SK-N-SH treated with all-trans-retinoic acid at 6 μM for 48 hours (cell line): ENCODE data around the gene PDGFB.

ENCODE experiments used
- ATAC-seq: fragments of 200-7000 bp; cut with Tn5 transposase; 3 replicates; pipeline ENCODE4 v1.9.1; 2020; ENCODE audit warnings: mild to moderate bottlenecking, moderate library complexity
- ARNTL ChIP-seq: fragments of 450-650 bp; formaldehyde crosslinking; IDR thresholded peaks from 2 replicates; pipeline ENCODE4 v1.5.0; 2020; ENCODE audit warnings: low read depth, mild to moderate bottlenecking, moderate library complexity, borderline replicate concordance
- BACH2 ChIP-seq: fragments of 250-450 bp; sonication (Bioruptor Pico); IDR thresholded peaks from 2 replicates; pipeline ENCODE4 v1.9.0; 2021; ENCODE audit warnings: mild to moderate bottlenecking, borderline replicate concordance
- CSDC2 ChIP-seq: fragments of 250-450 bp; sonication (Bioruptor Pico); IDR thresholded peaks from 2 replicates; pipeline ENCODE4 v1.5.0; 2020; ENCODE audit warnings: mild to moderate bottlenecking, moderate library complexity
- ESRRG ChIP-seq: fragments of 250-450 bp; sonication (Bioruptor Pico); IDR thresholded peaks from 2 replicates; pipeline ENCODE4 v1.6.1; 2021; ENCODE audit warnings: mild to moderate bottlenecking
- GLIS3 ChIP-seq: fragments of 250-450 bp; sonication (Bioruptor Pico); IDR thresholded peaks from 2 replicates; pipeline ENCODE4 v1.5.0; 2020; ENCODE audit warnings: mild to moderate bottlenecking, moderate library complexity
- OSR1 ChIP-seq: fragments of 250-450 bp; sonication (Bioruptor Pico); IDR thresholded peaks from 2 replicates; pipeline ENCODE4 v1.8.0; 2022; ENCODE audit warnings: moderate library complexity, mild to moderate bottlenecking, inconsistent platforms
- PPARA ChIP-seq: fragments of 250-450 bp; sonication (Bioruptor Pico); IDR thresholded peaks from 2 replicates; pipeline ENCODE4 v1.5.0; 2020; ENCODE audit warnings: mild to moderate bottlenecking, borderline replicate concordance
- RARB ChIP-seq: fragments of 250-450 bp; sonication (Bioruptor Pico); IDR thresholded peaks from 2 replicates; pipeline ENCODE4 v1.8.0; 2021; ENCODE audit warnings: mild to moderate bottlenecking, moderate library complexity
- SNAI2 ChIP-seq: fragments of 250-450 bp; sonication (Bioruptor Pico); IDR thresholded peaks from 2 replicates; pipeline ENCODE4 v1.5.0; 2020; ENCODE audit warnings: mild to moderate bottlenecking, moderate library complexity
- TCF4 ChIP-seq: fragments of 250-450 bp; sonication (Bioruptor Pico); IDR thresholded peaks from 2 replicates; pipeline ENCODE4 v1.8.0; 2021; ENCODE audit warnings: mild to moderate bottlenecking, moderate library complexity, borderline replicate concordance
- TOX ChIP-seq: fragments of 250-450 bp; sonication (Bioruptor Pico); IDR thresholded peaks from 2 replicates; pipeline ENCODE4 v1.8.0; 2021; ENCODE audit warnings: mild to moderate bottlenecking, moderate library complexity, borderline replicate concordance
- ZC3H10 ChIP-seq: fragments of 250-450 bp; sonication (Bioruptor Pico); IDR thresholded peaks from 2 replicates; pipeline ENCODE4 v1.5.1; 2021; ENCODE audit warnings: mild to moderate bottlenecking, moderate library complexity
- ZFP3 ChIP-seq: fragments of 250-450 bp; sonication (Bioruptor Pico); IDR thresholded peaks from 2 replicates; pipeline ENCODE4 v1.5.0; 2020; ENCODE audit warnings: mild to moderate bottlenecking, moderate library complexity
- ZFP30 ChIP-seq: fragments of 450-650 bp; formaldehyde crosslinking; IDR thresholded peaks from 2 replicates; pipeline ENCODE4 v1.5.0; 2022; ENCODE audit warnings: mild to moderate bottlenecking, moderate library complexity
- ZNF565 ChIP-seq: fragments of 450-650 bp; formaldehyde crosslinking; conservative IDR thresholded peaks from 2 replicates; pipeline ENCODE4 v1.5.0; 2020; ENCODE audit warnings: low read depth, mild to moderate bottlenecking, moderate library complexity
- ZNF70 ChIP-seq: fragments of 450-650 bp; formaldehyde crosslinking; IDR thresholded peaks from 2 replicates; pipeline ENCODE4 v1.5.0; 2020; ENCODE audit warnings: mild to moderate bottlenecking, moderate library complexity
- ZNF8 ChIP-seq: fragments of 450-650 bp; formaldehyde crosslinking; IDR thresholded peaks from 2 replicates; pipeline ENCODE4 v1.5.0; 2020; ENCODE audit warnings: mild to moderate bottlenecking, moderate library complexity
- TF ChIP-seq, protein P1 (sequence below): fragments of 250-450 bp; sonication (Bioruptor Pico); IDR thresholded peaks from 2 replicates; pipeline ENCODE4 v1.5.0; 2020; ENCODE audit warnings: mild to moderate bottlenecking, moderate library complexity
- TF ChIP-seq, protein P2 (sequence below): fragments of 250-450 bp; sonication (Bioruptor Pico); IDR thresholded peaks from 2 replicates; pipeline ENCODE4 v1.5.1; 2020; ENCODE audit warnings: low read depth, mild to moderate bottlenecking, moderate library complexity
- TF ChIP-seq, protein P3 (sequence below): fragments of 250-450 bp; sonication (Bioruptor Pico); IDR thresholded peaks from 2 replicates; pipeline ENCODE4 v1.8.0; 2020; ENCODE audit warnings: mild to moderate bottlenecking, moderate library complexity, borderline replicate concordance
- TF ChIP-seq, protein P4 (sequence below): fragments of 250-450 bp; sonication (Bioruptor Pico); IDR thresholded peaks from 2 replicates; pipeline ENCODE4 v1.8.0; 2021; ENCODE audit warnings: low read depth, mild to moderate bottlenecking, moderate library complexity, borderline replicate concordance
- TF ChIP-seq, protein P5 (sequence below): fragments of 250-450 bp; sonication (Bioruptor Pico); IDR thresholded peaks from 2 replicates; pipeline ENCODE4 v1.5.1; 2021; ENCODE audit warnings: mild to moderate bottlenecking, moderate library complexity

PDGFB gene

DNA sequence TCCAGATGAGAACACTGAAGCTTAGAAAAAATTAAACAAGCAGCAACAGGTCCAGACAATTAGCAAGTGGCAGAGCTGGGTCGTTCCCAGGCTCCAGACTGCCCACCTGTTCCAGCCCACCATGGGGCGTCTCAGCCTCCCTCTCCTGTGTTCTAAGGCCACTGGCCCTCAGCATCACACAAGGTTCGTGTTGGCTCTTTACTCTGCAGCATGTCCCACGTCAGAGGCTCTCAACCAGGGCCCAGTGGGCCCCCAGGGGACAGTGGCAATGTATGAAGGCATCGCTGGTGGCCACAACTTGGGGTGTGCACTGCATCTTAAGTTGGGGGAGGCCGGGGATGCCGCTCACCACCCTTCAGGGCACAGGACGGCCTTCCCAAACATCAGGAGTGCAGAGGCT is 6.2 kb downstream of the PDGFB start:
- TF ChIP-seq ZNF565 (no peak), ZNF70 (no peak), ZC3H10 (CRISPR knock-in tag) (no peak), ESRRG (CRISPR knock-in tag) (no peak), SNAI2 (no peak), TOX (CRISPR knock-in tag) (no peak), PPARA (no peak), CSDC2 (CRISPR knock-in tag) (no peak), BACH2 (no peak), ZFP3 (no peak), ARNTL (CRISPR knock-in tag) (no peak), OSR1 (CRISPR knock-in tag) (no peak)
- TF ChIP-seq, protein P1, sequence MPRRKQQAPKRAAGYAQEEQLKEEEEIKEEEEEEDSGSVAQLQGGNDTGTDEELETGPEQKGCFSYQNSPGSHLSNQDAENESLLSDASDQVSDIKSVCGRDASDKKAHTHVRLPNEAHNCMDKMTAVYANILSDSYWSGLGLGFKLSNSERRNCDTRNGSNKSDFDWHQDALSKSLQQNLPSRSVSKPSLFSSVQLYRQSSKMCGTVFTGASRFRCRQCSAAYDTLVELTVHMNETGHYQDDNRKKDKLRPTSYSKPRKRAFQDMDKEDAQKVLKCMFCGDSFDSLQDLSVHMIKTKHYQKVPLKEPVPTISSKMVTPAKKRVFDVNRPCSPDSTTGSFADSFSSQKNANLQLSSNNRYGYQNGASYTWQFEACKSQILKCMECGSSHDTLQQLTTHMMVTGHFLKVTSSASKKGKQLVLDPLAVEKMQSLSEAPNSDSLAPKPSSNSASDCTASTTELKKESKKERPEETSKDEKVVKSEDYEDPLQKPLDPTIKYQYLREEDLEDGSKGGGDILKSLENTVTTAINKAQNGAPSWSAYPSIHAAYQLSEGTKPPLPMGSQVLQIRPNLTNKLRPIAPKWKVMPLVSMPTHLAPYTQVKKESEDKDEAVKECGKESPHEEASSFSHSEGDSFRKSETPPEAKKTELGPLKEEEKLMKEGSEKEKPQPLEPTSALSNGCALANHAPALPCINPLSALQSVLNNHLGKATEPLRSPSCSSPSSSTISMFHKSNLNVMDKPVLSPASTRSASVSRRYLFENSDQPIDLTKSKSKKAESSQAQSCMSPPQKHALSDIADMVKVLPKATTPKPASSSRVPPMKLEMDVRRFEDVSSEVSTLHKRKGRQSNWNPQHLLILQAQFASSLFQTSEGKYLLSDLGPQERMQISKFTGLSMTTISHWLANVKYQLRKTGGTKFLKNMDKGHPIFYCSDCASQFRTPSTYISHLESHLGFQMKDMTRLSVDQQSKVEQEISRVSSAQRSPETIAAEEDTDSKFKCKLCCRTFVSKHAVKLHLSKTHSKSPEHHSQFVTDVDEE (CRISPR knock-in tag), result no peak
- TF ChIP-seq, protein P2, sequence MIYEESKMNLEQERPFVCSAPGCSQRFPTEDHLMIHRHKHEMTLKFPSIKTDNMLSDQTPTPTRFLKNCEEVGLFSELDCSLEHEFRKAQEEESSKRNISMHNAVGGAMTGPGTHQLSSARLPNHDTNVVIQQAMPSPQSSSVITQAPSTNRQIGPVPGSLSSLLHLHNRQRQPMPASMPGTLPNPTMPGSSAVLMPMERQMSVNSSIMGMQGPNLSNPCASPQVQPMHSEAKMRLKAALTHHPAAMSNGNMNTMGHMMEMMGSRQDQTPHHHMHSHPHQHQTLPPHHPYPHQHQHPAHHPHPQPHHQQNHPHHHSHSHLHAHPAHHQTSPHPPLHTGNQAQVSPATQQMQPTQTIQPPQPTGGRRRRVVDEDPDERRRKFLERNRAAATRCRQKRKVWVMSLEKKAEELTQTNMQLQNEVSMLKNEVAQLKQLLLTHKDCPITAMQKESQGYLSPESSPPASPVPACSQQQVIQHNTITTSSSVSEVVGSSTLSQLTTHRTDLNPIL (CRISPR knock-in tag), result no peak
- TF ChIP-seq, protein P3, sequence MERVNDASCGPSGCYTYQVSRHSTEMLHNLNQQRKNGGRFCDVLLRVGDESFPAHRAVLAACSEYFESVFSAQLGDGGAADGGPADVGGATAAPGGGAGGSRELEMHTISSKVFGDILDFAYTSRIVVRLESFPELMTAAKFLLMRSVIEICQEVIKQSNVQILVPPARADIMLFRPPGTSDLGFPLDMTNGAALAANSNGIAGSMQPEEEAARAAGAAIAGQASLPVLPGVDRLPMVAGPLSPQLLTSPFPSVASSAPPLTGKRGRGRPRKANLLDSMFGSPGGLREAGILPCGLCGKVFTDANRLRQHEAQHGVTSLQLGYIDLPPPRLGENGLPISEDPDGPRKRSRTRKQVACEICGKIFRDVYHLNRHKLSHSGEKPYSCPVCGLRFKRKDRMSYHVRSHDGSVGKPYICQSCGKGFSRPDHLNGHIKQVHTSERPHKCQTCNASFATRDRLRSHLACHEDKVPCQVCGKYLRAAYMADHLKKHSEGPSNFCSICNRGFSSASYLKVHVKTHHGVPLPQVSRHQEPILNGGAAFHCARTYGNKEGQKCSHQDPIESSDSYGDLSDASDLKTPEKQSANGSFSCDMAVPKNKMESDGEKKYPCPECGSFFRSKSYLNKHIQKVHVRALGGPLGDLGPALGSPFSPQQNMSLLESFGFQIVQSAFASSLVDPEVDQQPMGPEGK, result no peak
- no peak for ATAC-seq

DNA sequence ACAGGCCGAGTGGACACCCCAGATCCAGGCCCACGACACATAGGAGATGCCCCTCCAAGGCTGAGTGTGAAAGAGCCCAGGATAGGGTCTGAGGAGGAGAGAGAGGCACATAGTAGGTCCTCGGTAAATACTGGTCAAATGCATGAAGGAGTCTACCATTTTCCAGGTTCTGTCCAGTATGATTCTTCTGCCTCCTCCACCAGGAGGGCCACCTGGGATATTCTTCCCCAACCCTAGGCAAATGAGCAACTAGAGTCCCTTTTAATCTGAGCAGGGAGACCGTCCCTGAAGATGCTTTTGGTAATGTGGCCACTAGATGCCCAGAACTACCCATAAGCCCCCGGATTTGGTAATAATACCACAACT is 6.7 kb downstream of the PDGFB start:
- TF ChIP-seq RARB, result no peak
- TF ChIP-seq ARNTL (CRISPR knock-in tag), result no peak
- no peak for TF ChIP-seq ZFP30 (CRISPR knock-in tag)
- no peak for TF ChIP-seq GLIS3 (CRISPR knock-in tag)
- no peak for TF ChIP-seq ZFP3
- TF ChIP-seq, protein P4, sequence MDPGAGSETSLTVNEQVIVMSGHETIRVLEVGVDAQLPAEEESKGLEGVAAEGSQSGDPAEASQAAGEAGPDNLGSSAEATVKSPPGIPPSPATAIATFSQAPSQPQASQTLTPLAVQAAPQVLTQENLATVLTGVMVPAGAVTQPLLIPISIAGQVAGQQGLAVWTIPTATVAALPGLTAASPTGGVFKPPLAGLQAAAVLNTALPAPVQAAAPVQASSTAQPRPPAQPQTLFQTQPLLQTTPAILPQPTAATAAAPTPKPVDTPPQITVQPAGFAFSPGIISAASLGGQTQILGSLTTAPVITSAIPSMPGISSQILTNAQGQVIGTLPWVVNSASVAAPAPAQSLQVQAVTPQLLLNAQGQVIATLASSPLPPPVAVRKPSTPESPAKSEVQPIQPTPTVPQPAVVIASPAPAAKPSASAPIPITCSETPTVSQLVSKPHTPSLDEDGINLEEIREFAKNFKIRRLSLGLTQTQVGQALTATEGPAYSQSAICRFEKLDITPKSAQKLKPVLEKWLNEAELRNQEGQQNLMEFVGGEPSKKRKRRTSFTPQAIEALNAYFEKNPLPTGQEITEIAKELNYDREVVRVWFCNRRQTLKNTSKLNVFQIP (CRISPR knock-in tag), result no peak
- TF ChIP-seq ZC3H10 (CRISPR knock-in tag), result no peak
- TF ChIP-seq, protein P3, result no peak
- TF ChIP-seq BACH2, result no peak
- TF ChIP-seq ZNF565, result no peak
- TF ChIP-seq SNAI2, result no peak
- no peak for TF ChIP-seq OSR1 (CRISPR knock-in tag)
- no peak for TF ChIP-seq CSDC2 (CRISPR knock-in tag)
- no peak for ATAC-seq

DNA sequence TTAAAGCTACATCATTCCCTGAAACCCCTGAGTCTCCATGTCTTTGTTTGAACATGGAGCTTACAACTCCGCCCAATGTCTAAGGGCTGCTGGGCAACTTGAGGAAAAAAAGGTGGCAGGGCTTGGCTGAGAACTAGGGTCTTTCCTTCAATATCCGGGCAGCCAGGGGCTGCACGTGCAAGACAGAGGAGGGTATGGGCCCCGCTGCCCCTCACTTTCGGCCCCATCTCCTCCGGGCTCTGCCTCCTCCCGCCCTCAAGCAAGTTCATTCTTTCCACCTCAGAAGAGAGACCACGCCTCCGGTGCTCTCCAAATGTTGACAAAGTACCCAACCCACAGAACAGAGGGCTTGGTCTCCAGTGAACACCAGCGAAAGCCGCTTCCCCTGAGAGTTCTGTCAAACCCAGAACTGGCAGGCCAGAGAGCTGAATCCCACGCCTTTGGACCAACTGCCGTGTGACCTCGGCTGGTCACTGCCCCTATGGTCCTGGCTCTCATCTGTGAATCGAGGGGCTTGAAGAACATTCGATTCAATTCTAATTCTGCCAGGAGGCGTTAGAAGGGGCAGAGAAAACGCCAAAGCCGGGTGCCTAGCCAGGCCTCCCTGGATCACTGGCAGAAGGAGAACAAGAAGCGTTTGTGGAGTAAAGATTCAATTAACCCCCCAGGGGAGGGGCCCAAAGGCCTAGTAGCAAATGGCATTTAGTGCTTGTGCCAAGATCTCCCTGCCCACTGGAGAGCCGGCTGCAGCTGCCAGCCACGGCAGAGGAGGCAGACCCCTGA is 7.3 kb downstream of the PDGFB start:
- ATAC-seq, result no peak
- TF ChIP-seq SNAI2 (no peak), TCF4 (no peak), CSDC2 (CRISPR knock-in tag) (no peak), ZNF8 (CRISPR knock-in tag) (no peak), GLIS3 (CRISPR knock-in tag) (no peak), ZFP30 (CRISPR knock-in tag) (no peak), ARNTL (CRISPR knock-in tag) (no peak), TOX (CRISPR knock-in tag) (no peak), ESRRG (CRISPR knock-in tag) (no peak), OSR1 (CRISPR knock-in tag) (no peak), ZFP3 (no peak), ZNF565 (no peak), PPARA (no peak)
- TF ChIP-seq, protein P5, sequence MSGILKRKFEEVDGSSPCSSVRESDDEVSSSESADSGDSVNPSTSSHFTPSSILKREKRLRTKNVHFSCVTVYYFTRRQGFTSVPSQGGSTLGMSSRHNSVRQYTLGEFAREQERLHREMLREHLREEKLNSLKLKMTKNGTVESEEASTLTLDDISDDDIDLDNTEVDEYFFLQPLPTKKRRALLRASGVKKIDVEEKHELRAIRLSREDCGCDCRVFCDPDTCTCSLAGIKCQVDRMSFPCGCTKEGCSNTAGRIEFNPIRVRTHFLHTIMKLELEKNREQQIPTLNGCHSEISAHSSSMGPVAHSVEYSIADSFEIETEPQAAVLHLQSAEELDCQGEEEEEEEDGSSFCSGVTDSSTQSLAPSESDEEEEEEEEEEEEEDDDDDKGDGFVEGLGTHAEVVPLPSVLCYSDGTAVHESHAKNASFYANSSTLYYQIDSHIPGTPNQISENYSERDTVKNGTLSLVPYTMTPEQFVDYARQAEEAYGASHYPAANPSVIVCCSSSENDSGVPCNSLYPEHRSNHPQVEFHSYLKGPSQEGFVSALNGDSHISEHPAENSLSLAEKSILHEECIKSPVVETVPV (CRISPR knock-in tag), result no peak
- TF ChIP-seq, protein P2 (CRISPR knock-in tag), result no peak
